Common myeloid progenitor, CD34-positive (primary cell): ENCODE measurements around the gene DBNL.

Source experiments
- CTCF ChIA-PET: fragments of 350-600 bp; sonication (Branson Sonifier 250); formaldehyde crosslinking; loops from one replicate; lab custom pipeline; 2021; ENCODE audit warnings: antibody characterized with exemption; lab: Charles Lee
- POLR2A ChIA-PET: fragments of 350-600 bp; sonication (Branson Sonifier 250); formaldehyde crosslinking; loops from one replicate; lab custom pipeline; 2021; ENCODE audit warnings: antibody characterized with exemption; lab: Charles Lee
- DNase-seq, 3 donors: peaks; one replicate each; pipeline versions ENCODE4 v3.0.0 to v3.0.0-alpha.2; 2013
- H3K27ac ChIP-seq, 2 experiments: 1 replicate in 1 of 2; 2 replicates in 1 of 2; pipeline ENCODE4 v1.7.0; 2013; ENCODE audit warnings: inconsistent platforms in 2 of 2, low read length in 2 of 2, mild to moderate bottlenecking in 2 of 2, low read depth in 1 of 2, moderate library complexity in 1 of 2; ENCODE audit not compliant: severe bottlenecking in 2 of 2, insufficient read depth in 1 of 2, poor library complexity in 1 of 2
- H3K27me3 ChIP-seq, 5 experiments: replicated peaks in 2 of 5; 1 replicate in 3 of 5; 2 replicates in 2 of 5; pipeline versions ENCODE4 v1.6.1 to v1.7.0; 2013; ENCODE audit warnings: low read length in 4 of 5, mild to moderate bottlenecking in 2 of 5, moderate library complexity in 2 of 5, inconsistent platforms in 1 of 5; ENCODE audit not compliant: insufficient read depth in 5 of 5, control insufficient read depth in 4 of 5
- H3K36me3 ChIP-seq, 4 experiments: 1 replicate in 2 of 4; 2 replicates in 2 of 4; pipeline versions ENCODE4 v1.6.1 to v1.7.0; 2013; ENCODE audit warnings: low read length in 3 of 4, control low read depth in 1 of 4, mild to moderate bottlenecking in 1 of 4; ENCODE audit not compliant: control insufficient read depth in 4 of 4, insufficient read depth in 4 of 4
- H3K4me1 ChIP-seq, 4 experiments: 1 replicate in 3 of 4; 2 replicates in 1 of 4; pipeline versions ENCODE4 v1.6.1 to v1.7.1; 2013; ENCODE audit warnings: low read length in 3 of 4, mild to moderate bottlenecking in 3 of 4, control low read depth in 1 of 4, inconsistent platforms in 1 of 4, moderate library complexity in 1 of 4; ENCODE audit not compliant: control insufficient read depth in 4 of 4, insufficient read depth in 4 of 4; ENCODE audit errors: control extremely low read depth in 1 of 4
- H3K4me3 ChIP-seq, 7 experiments: 1 replicate in 4 of 7; 2 replicates in 3 of 7; pipeline versions ENCODE4 v1.5.1 to v1.7.0; 2013; ENCODE audit warnings: mild to moderate bottlenecking in 7 of 7, low read length in 6 of 7, moderate library complexity in 6 of 7, inconsistent platforms in 2 of 7, low read depth in 2 of 7, control low read depth in 1 of 7; ENCODE audit not compliant: insufficient read depth in 4 of 7, control insufficient read depth in 1 of 7; ENCODE audit errors: extremely low read depth in 1 of 7
- H3K9me3 ChIP-seq, 5 experiments: 1 replicate in 4 of 5; 2 replicates in 1 of 5; pipeline versions ENCODE4 v1.6.1 to v1.7.1; 2013; ENCODE audit warnings: low read length in 4 of 5, mild to moderate bottlenecking in 2 of 5, inconsistent platforms in 1 of 5, low read depth in 1 of 5, moderate library complexity in 1 of 5; ENCODE audit not compliant: control insufficient read depth in 4 of 5, insufficient read depth in 2 of 5; ENCODE audit errors: control extremely low read depth in 1 of 5
- WGBS: methylation state at CpG from one replicate; pipeline ENCODE4 v1.1.5; 2013; ENCODE audit not compliant: insufficient coverage; 5-methylcytosine and 5-hydroxymethylcytosine counted together

Gene DBNL

DNA sequence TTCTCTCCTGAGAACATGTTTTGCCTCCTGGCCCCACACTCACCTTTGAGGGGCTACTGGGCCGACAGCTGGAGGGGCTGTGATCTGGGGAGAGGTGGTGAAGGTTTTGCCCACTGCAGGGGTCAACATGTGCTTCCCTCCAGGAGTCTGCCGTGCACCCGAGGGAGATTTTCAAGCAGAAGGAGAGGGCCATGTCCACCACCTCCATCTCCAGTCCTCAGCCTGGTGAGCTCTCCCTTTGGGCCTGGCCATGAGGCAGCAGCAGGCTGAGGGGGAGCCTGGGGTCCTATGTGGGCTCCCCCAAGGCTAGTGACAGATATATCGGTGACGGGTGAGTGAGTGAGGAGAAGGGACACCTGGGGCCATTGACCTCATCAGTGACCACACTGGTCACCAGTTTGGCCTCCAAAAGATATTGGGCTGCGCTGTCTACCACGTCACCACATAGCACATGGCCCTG lies 14.3 kb downstream of the DBNL start:
- Histone ChIP-seq H3K9me3 (no peaks in the 10 kb centered on the region), H3K4me1 (no peaks in the 10 kb centered on the region), H3K27me3 (no peaks in the 10 kb centered on the region), H3K27ac (no peak overlapping the region), H3K36me3 (peaks cover 14 to 85% (median 69%) of the 10 kb centered on the region in 4 experiments), H3K4me3 (no peak overlapping the region)
- DNase-seq, result no peak
- 98% methylated on average over 6 of the region's 7 CpGs for WGBS
- POLR2A ChIA-PET, result no interaction called here
- CTCF ChIA-PET, result no interaction called here

DNA sequence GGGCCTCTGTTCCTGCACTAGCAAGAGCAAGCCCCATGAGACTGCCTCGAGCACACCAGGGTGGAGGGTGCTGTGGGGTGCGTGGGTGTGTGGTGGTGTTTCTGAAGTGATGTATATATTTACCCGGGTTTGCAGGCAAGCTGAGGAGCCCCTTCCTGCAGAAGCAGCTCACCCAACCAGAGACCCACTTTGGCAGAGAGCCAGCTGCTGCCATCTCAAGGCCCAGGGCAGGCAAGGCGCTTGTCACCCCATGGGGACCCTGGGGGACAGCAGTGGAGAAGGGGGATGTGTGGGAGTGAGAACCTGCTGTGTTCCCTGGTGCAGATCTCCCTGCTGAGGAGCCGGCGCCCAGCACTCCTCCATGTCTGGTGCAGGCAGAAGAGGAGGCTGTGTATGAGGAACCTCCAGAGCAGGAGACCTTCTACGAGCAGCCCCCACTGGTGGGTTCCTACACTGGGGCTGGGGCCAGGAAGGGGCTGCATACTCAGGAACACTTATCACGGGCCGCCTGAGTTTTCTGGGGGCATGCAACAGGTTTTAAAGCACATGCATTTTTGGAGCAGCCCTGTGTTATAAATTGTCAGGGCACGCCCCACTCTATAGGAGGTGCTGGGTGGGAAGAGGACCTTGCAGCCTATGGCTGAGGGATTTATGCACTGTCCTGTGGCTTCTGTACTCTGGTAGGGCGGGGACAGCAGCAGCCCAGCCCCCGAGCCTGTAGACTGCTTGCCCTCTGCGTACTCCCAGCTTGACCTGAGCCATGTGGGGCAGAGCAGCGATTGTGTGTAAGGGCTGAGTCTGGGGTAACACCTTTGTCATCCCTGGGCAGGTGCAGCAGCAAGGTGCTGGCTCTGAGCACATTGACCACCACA lies 15.0 kb downstream of the DBNL start:
- peak in 1 of 3 donors; percentile 11 for DNase-seq
- no peaks in the 10 kb centered on the region for H3K4me1 ChIP-seq
- ChIA-PET CTCF (no interaction called here), POLR2A (no interaction called here)
- peaks cover 0 to 1% (median 0%) of the 10 kb centered on the region in 5 experiments for H3K27me3 ChIP-seq
- 93% methylated on average over 8 of the region's 14 CpGs for WGBS
- H3K36me3 ChIP-seq, result peaks cover 14 to 80% (median 67%) of the 10 kb centered on the region in 4 experiments
- no peak overlapping the region for H3K27ac ChIP-seq
- no peaks in the 10 kb centered on the region for H3K9me3 ChIP-seq
- no peak overlapping the region for H3K4me3 ChIP-seq

DNA sequence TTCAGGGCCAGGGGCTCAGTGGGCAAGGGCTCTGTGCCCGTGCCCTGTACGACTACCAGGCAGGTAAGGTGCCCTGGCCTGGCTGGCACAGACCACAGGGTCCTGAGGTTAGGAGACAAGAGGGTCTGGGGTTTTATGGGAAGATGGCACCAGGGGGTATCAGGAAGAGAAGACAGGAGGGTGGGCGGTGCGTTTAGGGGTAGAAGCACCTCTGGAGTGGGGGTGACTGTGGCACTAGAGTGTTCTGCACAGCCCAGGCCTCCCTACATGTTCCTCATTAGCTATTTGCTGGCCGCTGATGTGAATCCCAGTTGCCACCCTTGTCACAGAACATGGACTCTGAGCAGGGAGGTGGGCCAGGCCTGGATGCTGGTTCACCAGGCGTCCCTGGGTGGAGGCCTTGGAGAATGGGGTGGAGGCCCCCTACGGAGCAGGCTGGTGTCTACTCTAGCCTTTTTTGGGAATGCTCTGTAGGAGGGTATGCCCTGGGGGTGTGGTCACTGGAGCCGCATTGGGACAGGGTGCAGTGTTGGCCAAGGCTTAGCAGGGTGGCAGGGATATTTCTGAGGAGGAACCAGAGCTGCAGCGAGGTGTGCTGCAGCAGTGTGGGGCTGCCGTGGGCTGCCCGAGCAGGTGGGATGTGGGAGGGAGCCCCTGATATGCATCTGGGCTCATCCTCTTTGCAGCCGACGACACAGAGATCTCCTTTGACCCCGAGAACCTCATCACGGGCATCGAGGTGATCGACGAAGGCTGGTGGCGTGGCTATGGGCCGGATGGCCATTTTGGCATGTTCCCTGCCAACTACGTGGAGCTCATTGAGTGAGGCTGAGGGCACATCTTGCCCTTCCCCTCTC lies 15.8 kb downstream of the DBNL start:
- no peak for DNase-seq
- H3K4me1 ChIP-seq, result peaks cover 0 to 3% (median 1%) of the 10 kb centered on the region in 4 experiments
- ChIA-PET CTCF (interaction anchor here (2.3 to 2.4 kb wide), 2 partner anchors 12 to 13 kb away, joined by 5 to 11 read pairs; no protein-coding TSS in a partner anchor), POLR2A (no interaction called here)
- peaks cover 14 to 73% (median 63%) of the 10 kb centered on the region in 4 experiments for H3K36me3 ChIP-seq
- no peak overlapping the region for H3K27ac ChIP-seq
- H3K27me3 ChIP-seq, result peaks cover 0 to 10% (median 3%) of the 10 kb centered on the region in 5 experiments
- H3K4me3 ChIP-seq, result no peak overlapping the region
- H3K9me3 ChIP-seq, result no peaks in the 10 kb centered on the region
- 94% methylated on average over 20 of the region's 21 CpGs for WGBS

DNA sequence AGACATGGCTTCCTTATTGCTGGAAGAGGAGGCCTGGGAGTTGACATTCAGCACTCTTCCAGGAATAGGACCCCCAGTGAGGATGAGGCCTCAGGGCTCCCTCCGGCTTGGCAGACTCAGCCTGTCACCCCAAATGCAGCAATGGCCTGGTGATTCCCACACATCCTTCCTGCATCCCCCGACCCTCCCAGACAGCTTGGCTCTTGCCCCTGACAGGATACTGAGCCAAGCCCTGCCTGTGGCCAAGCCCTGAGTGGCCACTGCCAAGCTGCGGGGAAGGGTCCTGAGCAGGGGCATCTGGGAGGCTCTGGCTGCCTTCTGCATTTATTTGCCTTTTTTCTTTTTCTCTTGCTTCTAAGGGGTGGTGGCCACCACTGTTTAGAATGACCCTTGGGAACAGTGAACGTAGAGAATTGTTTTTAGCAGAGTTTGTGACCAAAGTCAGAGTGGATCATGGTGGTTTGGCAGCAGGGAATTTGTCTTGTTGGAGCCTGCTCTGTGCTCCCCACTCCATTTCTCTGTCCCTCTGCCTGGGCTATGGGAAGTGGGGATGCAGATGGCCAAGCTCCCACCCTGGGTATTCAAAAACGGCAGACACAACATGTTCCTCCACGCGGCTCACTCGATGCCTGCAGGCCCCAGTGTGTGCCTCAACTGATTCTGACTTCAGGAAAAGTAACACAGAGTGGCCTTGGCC lies 16.6 kb downstream of the DBNL start:
- Histone ChIP-seq H3K4me1 (peaks cover 0 to 11% (median 6%) of the 10 kb centered on the region in 4 experiments), H3K36me3 (peaks cover 11 to 66% (median 60%) of the 10 kb centered on the region in 4 experiments), H3K4me3 (no peak overlapping the region), H3K27ac (no peak overlapping the region), H3K27me3 (peaks cover 0 to 13% (median 8%) of the 10 kb centered on the region in 5 experiments), H3K9me3 (no peaks in the 10 kb centered on the region)
- no peak for DNase-seq
- 89% methylated on average over 7 of the region's 8 CpGs for WGBS
- POLR2A ChIA-PET, result no interaction called here
- CTCF ChIA-PET, result interaction anchor here (0.8 to 2.4 kb wide), 3 partner anchors 10 to 14 kb away, joined by 3 to 11 read pairs (median 5); no protein-coding TSS in a partner anchor

DNA sequence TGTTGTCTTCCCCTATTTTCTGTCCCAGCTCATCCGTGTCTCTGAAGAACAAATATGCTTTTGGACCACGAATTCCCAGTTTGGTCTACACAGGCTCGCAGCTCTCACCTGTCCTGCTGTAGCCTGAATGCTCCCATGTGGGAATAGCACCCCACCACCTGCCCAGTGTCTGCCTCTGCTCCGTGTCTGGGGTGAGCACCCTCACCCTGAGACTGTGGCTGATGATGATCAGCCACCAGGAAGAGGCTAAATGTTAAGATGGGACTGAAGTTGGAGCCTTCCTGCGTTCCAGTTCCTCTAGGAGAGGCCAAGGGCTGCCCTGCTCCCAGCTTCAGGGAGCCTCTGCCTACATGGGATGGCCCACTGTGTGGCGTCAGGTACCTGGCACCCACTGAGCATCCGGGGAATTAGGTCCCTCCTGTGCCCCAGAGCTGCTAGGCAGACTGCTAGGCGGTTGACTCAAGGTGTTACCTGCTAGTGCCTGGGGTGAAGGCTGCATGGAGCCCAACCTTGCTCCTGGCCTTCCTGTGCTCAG lies 17.2 kb downstream of the DBNL start:
- no peak overlapping the region for H3K27ac ChIP-seq
- CTCF ChIA-PET, result interaction anchor here (0.8 to 2.4 kb wide), 3 partner anchors 9 to 14 kb away, joined by 3 to 11 read pairs (median 5); no protein-coding TSS in a partner anchor
- H3K9me3 ChIP-seq, result no peaks in the 10 kb centered on the region
- POLR2A ChIA-PET, result no interaction called here
- peaks cover 0 to 16% (median 11%) of the 10 kb centered on the region in 4 experiments for H3K4me1 ChIP-seq
- H3K4me3 ChIP-seq, result no peak overlapping the region
- 99% methylated on average over 8 of the region's 8 CpGs for WGBS
- no peak for DNase-seq
- peaks cover 10 to 60% (median 54%) of the 10 kb centered on the region in 4 experiments for H3K36me3 ChIP-seq
- H3K27me3 ChIP-seq, result peaks cover 0 to 13% (median 8%) of the 10 kb centered on the region in 5 experiments

DNA sequence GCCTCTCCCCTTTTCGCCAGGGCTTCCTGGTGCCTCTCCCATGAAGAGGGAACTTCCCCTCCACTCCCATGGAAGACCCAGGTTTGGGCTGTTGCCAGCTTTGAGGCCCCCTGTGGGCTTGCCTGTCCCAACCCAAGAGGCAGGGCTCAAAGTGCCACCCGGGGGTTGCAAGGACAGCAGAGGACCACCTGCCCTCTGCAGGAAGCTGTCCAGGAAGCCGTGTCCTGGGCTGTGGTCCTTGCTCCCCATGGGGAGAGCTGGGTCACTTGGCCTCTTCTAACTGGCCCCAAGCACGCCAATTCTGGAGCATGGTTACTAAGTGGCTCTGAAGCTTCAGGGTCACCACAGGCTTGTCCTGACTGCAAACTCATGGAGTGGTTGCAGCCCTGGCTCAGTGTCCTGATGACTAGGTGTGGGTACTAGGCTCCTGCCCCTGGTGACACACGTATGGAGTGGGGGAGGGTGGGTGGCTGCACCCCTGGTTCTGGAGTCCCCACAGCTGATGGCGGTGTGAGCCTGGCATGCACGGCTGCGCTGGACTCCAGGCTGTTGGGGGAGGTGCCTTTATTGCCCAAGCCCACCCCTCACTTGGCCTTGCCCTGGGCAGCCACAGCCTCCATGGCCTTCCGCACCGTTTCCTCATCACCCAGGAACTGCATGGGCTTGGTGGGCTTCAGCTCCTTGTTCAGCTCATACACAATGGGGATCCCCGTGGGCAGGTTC lies 17.8 kb downstream of the DBNL start:
- no peak for DNase-seq
- Histone ChIP-seq H3K27ac (no peak overlapping the region), H3K4me1 (peaks cover 0 to 16% (median 11%) of the 10 kb centered on the region in 4 experiments)

More for the DNA sequence above, 17.8 kb downstream of the DBNL start:
- Histone ChIP-seq H3K9me3 (no peaks in the 10 kb centered on the region), H3K27me3 (peaks cover 0 to 13% (median 8%) of the 10 kb centered on the region in 5 experiments), H3K4me3 (no peak overlapping the region), H3K36me3 (peaks cover 5 to 54% (median 48%) of the 10 kb centered on the region in 4 experiments)
- ChIA-PET POLR2A (no interaction called here), CTCF (interaction anchor here (2.3 to 2.4 kb wide), 2 partner anchors 10 to 15 kb away, joined by 5 to 11 read pairs; no protein-coding TSS in a partner anchor)
- WGBS, result 85% methylated on average over 10 of the region's 11 CpGs
